T-helper 1 cell treated with Interleukin-12 subunit alpha and Interleukin-12 subunit beta and Interleukin-4 antibody, amounts not matched to agents 30 μg/mL and 1 μg/mL, for 36 hours (primary cell): Measurements from ENCODE around the gene FUBP1.
"Not testable (repeated sequence)": the region's sequence is repeated elsewhere in the genome, so short reads cannot be mapped to it uniquely, and the experiment has no call there.

Source experiments
- H3K27ac Mint-ChIP-seq: one replicate; pipeline ENCODE4 v1.8.0; 2021; ENCODE audit warnings: mild to moderate bottlenecking, mixed read lengths
- H3K27me3 Mint-ChIP-seq: one replicate; pipeline ENCODE4 v1.8.0; 2021; ENCODE audit warnings: low read depth, mixed read lengths
- H3K36me3 Mint-ChIP-seq: one replicate; pipeline ENCODE4 v1.8.0; 2021; ENCODE audit warnings: low read depth, mixed read lengths
- H3K4me1 Mint-ChIP-seq: one replicate; pipeline ENCODE4 v1.8.0; 2021; ENCODE audit warnings: low read depth, mixed read lengths
- H3K4me3 Mint-ChIP-seq: one replicate; pipeline ENCODE4 v1.8.0; 2021; ENCODE audit warnings: mild to moderate bottlenecking, moderate library complexity, mixed read lengths
- H3K9me3 Mint-ChIP-seq: one replicate; pipeline ENCODE4 v1.8.0; 2021; ENCODE audit warnings: mixed read lengths

The FUBP1 gene

GRCh38 chr1:77978969-77979876 lies at the start of gene FUBP1:
FUBP1 (minus strand) TSS chr1:77979072; CDS start chr1:77979004, 68 bp downstream.
- Mint-ChIP-seq H3K36me3 (peaks cover 13% of the 10 kb centered on the region), H3K4me3 (no peak within 1 kb of the TSS), H3K27me3 (no peaks in the 10 kb centered on the region), H3K9me3 (no peaks in the 10 kb centered on the region), H3K27ac (no peak within 1 kb of the TSS), H3K4me1 (peaks cover 31% of the 10 kb centered on the region)

DNA sequence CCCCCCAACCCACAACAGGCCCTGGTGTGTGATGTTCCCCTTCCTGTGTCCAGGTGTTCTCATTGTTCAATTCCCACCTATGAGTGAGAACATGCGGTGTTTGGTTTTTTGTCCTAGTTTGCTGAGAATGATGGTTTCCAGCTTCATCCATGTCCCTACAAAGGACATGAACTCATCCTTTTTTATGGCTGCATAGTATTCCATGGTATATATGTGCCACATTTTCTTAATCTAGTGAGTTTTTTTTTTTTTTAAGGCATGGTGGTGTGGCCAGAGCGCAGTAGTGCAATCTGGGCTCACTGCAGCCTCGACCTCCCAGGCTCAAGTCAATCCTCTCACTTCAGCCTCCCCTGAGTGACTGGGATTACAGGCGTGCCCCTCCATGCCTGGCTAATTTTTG lies 42.3 kb upstream of the FUBP1 start:
- H3K9me3 Mint-ChIP-seq, H3K27me3 Mint-ChIP-seq, H3K4me1 Mint-ChIP-seq, H3K4me3 Mint-ChIP-seq, H3K27ac Mint-ChIP-seq, H3K36me3 Mint-ChIP-seq: not testable (repeated sequence)

GRCh38 chr1:78019024-78019423 lies 40.2 kb upstream of the FUBP1 start:
- Mint-ChIP-seq H3K9me3 (peaks cover 6% of the 10 kb centered on the region), H3K4me3 (no peak overlapping the region), H3K36me3 (peaks cover 5% of the 10 kb centered on the region), H3K4me1 (peaks cover 2% of the 10 kb centered on the region), H3K27me3 (no peaks in the 10 kb centered on the region), H3K27ac (no peak overlapping the region)

DNA sequence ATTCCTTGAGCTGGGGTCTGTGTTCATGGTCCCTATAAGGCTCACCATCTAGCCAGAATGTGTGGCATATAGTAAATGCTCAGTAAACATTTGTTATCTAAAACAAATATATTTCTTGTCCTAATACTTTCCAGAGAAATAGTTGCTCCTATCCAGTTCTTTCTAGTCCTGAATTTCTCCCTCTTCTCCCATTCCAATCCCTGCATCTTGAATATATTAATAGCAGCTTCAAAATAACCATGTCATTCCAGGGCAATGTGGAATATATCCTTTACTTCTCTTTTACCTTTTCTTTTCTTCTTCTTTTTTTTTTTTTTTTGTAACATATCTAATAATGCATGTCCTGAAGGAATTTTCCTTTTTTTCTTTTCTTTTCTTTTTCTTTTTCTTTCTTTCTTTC lies 36.3 kb upstream of the FUBP1 start:
- H3K27ac Mint-ChIP-seq, result no peak overlapping the region
- peaks cover 3% of the 10 kb centered on the region for H3K4me1 Mint-ChIP-seq
- H3K4me3 Mint-ChIP-seq, result no peak overlapping the region
- peaks cover 9% of the 10 kb centered on the region for H3K36me3 Mint-ChIP-seq
- H3K9me3 Mint-ChIP-seq, result no peaks in the 10 kb centered on the region
- no peaks in the 10 kb centered on the region for H3K27me3 Mint-ChIP-seq

DNA sequence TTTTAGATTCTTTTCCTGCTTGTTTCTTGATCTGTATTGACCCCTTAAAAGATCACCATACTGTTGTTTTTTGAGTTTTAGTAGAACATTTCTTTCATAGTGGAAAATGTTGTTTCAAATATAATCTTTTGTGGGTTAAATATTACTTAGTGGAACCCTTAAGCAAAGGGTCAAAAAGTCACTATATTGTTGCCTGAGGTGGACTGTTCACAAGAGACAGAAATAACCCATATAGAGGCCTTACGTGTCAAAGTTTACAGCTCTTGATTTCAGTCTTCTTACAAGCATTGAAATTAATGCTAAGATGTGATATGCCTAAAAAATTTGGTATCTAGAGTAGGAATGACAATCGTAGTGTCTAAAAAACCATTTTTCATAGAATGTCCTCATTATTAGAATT lies 32.2 kb upstream of the FUBP1 start:
- Mint-ChIP-seq H3K27me3 (no peaks in the 10 kb centered on the region), H3K4me3 (no peak overlapping the region), H3K9me3 (no peaks in the 10 kb centered on the region), H3K36me3 (peaks cover 9% of the 10 kb centered on the region), H3K27ac (no peak overlapping the region), H3K4me1 (peaks cover 15% of the 10 kb centered on the region)

DNA sequence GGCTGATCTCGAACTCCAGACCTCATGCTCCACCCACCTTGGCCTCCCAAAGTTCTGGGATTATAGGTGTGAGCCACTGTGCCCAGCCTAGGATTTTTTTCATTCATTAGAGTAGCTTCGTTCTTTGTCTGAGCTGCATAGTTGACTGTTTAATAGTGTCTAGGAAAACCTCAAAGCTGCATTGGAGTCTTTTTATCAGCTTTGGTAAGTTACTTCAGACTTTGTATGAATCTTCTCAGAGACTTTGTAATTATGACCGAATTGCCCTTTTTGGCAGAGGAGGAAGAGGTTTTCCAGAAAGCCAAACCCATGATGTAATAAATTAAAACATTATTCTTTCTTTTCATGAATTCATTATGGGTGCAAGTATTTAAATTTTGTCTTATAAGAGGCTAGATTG lies 31.0 kb upstream of the FUBP1 start:
- Mint-ChIP-seq H3K4me1 (peaks cover 15% of the 10 kb centered on the region), H3K27ac (no peak overlapping the region), H3K9me3 (no peaks in the 10 kb centered on the region), H3K4me3 (no peak overlapping the region), H3K36me3 (peaks cover 9% of the 10 kb centered on the region), H3K27me3 (no peaks in the 10 kb centered on the region)

DNA sequence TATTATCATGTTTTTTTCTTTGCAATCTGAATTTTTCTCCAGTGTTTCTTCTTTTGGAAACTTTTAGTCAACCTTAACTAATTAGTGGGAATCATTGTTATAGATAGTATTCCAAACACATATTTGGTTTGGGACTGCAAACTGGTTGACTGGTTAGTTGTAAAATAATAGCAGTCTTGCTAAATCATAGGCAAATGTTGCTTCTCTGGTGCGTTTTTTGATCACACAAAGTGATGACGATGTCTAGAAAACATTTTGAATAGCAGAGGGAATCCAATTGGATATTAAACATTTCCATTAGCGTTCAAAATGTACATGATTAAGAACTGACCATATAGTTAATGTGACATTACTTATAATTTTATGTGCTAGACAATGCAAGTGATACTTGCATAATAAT lies 30.4 kb upstream of the FUBP1 start:
- H3K27ac Mint-ChIP-seq, result no peak overlapping the region
- peaks cover 3% of the 10 kb centered on the region for H3K27me3 Mint-ChIP-seq
- H3K9me3 Mint-ChIP-seq, result no peaks in the 10 kb centered on the region
- peaks cover 12% of the 10 kb centered on the region for H3K36me3 Mint-ChIP-seq
- no peak overlapping the region for H3K4me3 Mint-ChIP-seq
- peaks cover 17% of the 10 kb centered on the region for H3K4me1 Mint-ChIP-seq

DNA sequence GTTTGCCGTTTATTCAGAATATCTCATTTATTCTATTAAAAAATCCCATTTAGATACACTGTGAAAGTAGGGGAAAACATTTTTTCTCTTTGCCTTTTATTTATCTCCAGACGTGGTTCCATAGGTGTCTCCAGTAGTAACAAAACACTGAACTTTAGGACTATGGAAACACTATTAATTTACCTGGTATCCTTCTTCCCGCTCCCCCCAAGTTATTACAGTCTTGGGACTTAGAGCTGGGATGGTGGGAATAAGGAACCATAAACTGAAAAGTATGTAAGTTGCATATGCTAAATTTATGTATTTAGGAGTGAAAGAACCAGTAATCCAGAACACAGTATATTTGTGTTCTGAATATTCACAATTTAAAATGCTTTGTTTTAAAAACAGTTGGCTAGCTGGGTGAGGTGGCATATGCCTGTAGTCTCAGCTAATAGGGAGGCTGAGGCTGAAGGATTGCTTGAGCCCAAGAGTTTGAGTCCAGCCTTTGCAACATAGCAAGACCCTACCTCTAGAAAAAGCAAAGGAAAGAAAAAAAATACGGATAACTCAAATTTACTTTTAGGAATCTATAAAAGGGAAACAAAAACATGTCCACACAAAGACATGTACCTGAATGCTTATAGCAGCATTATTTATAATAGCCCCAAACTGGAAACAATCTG lies 28.9 kb upstream of the FUBP1 start:
- Mint-ChIP-seq H3K36me3 (peaks cover 7% of the 10 kb centered on the region), H3K4me1 (peaks cover 26% of the 10 kb centered on the region), H3K27ac (no peak overlapping the region), H3K9me3 (no peaks in the 10 kb centered on the region), H3K27me3 (peaks cover 3% of the 10 kb centered on the region), H3K4me3 (no peak overlapping the region)

GRCh38 chr1:78006521-78006920 lies 27.6 kb upstream of the FUBP1 start:
- H3K9me3 Mint-ChIP-seq, result no peaks in the 10 kb centered on the region
- no peak overlapping the region for H3K27ac Mint-ChIP-seq
- peak overlapping the region; percentile 85 for H3K4me3 Mint-ChIP-seq
- H3K4me1 Mint-ChIP-seq, result peaks cover 28% of the 10 kb centered on the region
- peaks cover 3% of the 10 kb centered on the region for H3K27me3 Mint-ChIP-seq
- H3K36me3 Mint-ChIP-seq, result peaks cover 7% of the 10 kb centered on the region

DNA sequence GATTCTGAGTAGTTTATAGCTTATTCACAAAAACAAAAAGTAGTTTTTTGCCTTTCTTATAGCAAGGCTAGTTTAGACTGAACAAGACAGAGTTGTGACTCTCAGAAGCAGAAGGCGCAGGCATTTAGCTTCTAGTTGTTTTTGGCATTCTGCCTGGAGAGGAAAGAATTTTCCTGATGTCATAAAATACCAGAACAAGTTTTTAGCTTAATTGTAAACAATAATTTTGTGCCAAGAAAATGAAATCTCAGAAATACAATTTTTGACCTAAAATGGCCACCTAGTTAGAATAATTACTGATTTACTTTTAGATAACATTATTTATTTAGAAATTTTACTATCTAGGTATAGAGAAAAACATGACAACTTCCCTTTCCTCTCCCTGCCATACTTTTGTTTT lies 26.9 kb upstream of the FUBP1 start:
- Mint-ChIP-seq H3K27ac (peak overlapping the region; percentile 98), H3K9me3 (no peaks in the 10 kb centered on the region), H3K4me3 (peak overlapping the region; percentile 91), H3K4me1 (peaks cover 28% of the 10 kb centered on the region), H3K36me3 (peaks cover 7% of the 10 kb centered on the region), H3K27me3 (peaks cover 3% of the 10 kb centered on the region)

DNA sequence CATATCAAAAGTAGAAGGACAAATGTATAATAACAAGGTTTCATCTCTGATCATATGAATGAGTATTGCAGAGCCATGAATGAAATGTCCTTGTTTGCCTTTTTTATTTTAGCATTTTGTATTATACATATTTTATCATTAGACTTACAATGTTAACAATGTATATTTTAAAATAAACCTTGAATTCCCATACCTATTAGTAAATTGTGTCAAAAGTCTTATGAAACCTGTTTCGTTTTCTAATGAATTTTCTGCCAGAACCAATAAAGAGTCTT lies 26.5 kb upstream of the FUBP1 start:
- peak overlapping the region; percentile 98 for H3K27ac Mint-ChIP-seq
- H3K27me3 Mint-ChIP-seq, result peaks cover 3% of the 10 kb centered on the region
- no peaks in the 10 kb centered on the region for H3K9me3 Mint-ChIP-seq
- H3K4me1 Mint-ChIP-seq, result peaks cover 27% of the 10 kb centered on the region
- peaks cover 7% of the 10 kb centered on the region for H3K36me3 Mint-ChIP-seq
- H3K4me3 Mint-ChIP-seq, result peak overlapping the region; percentile 91

GRCh38 chr1:78004719-78005447 lies 26.0 kb upstream of the FUBP1 start, which contains the start of gene DNAJB4:
DNAJB4 (plus strand) TSS chr1:78004939; CDS start chr1:78005111, 172 bp downstream.
- no peaks in the 10 kb centered on the region for H3K9me3 Mint-ChIP-seq
- peaks cover 7% of the 10 kb centered on the region for H3K36me3 Mint-ChIP-seq
- H3K27me3 Mint-ChIP-seq, result peaks cover 3% of the 10 kb centered on the region
- H3K4me3 Mint-ChIP-seq, result peak within 1 kb of the TSS; percentile 91
- peaks cover 27% of the 10 kb centered on the region for H3K4me1 Mint-ChIP-seq
- H3K27ac Mint-ChIP-seq, result peak within 1 kb of the TSS; percentile 98

GRCh38 chr1:78003882-78004718 lies 25.2 kb upstream of the FUBP1 start:
- Mint-ChIP-seq H3K36me3 (peaks cover 5% of the 10 kb centered on the region), H3K27ac (peak overlapping the region; percentile 98), H3K4me1 (peaks cover 27% of the 10 kb centered on the region), H3K27me3 (peaks cover 3% of the 10 kb centered on the region), H3K9me3 (no peaks in the 10 kb centered on the region), H3K4me3 (peak overlapping the region; percentile 91)
